ENCODE measurements around the gene CTNND2. TPM values are rescaled to one million over a fixed set of nuclear protein-coding genes. Genes with fewer than 3 reads are reported as not detected.

CTNND2 gene
- total and polyA plus RNA-seq, 4 donors, result 0.05 to 0.50 (median 0.27) TPM

GRCh38 chr5:11164531-11165294 is 739.5 kb downstream of the CTNND2 start:
- Histone ChIP-seq H3K4me1 (ENCODE audit: control insufficient read depth in 4 of 4, insufficient read depth in 4 of 4, low read length in 3 of 4) (no peaks in the 10 kb centered on the region), H3K9me3 (ENCODE audit: control insufficient read depth in 4 of 4, low read length in 3 of 4) (no peaks in the 10 kb centered on the region), H3K9ac (ENCODE audit: low read depth in 1 of 2, low read length in 2 of 2) (no peak overlapping the region), H3K27ac (ENCODE audit: low read depth in 1 of 2, low read length in 2 of 2) (no peak overlapping the region), H3K36me3 (ENCODE audit: control insufficient read depth in 4 of 4, insufficient read depth in 3 of 4, low read depth in 1 of 4, low read length in 3 of 4) (no peaks in the 10 kb centered on the region), H3K4me3 (ENCODE audit: low read depth in 1 of 3, low read length in 3 of 3) (no peak overlapping the region), H3K27me3 (ENCODE audit: control insufficient read depth in 4 of 4, insufficient read depth in 4 of 4, low read length in 3 of 4) (no peaks in the 10 kb centered on the region)
- DNase-seq (ENCODE audit: low spot score), result no peak
- TF ChIP-seq, protein P1, sequence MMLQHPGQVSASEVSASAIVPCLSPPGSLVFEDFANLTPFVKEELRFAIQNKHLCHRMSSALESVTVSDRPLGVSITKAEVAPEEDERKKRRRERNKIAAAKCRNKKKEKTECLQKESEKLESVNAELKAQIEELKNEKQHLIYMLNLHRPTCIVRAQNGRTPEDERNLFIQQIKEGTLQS (IDR thresholded peaks at IDR 0.05), result no peak
- TF ChIP-seq RAD21 (IDR thresholded peaks at IDR 0.05) (no peak), GABPA (IDR thresholded peaks at IDR 0.05 in 1 of 2, conservative IDR thresholded peaks at IDR 0.05 in 1 of 2) (no peak), YY1 (IDR thresholded peaks at IDR 0.05) (no peak), HNF4G (IDR thresholded peaks at IDR 0.05) (no peak), SP1 (IDR thresholded peaks at IDR 0.05) (no peak), FOXA2 (IDR thresholded peaks at IDR 0.05) (no peak), EGR1 (IDR thresholded peaks at IDR 0.05; ENCODE audit: low read depth in 2 of 2) (no peak), ZBTB33 (IDR thresholded peaks at IDR 0.05) (no peak), RXRA (IDR thresholded peaks at IDR 0.05) (no peak)
- 90% methylated on average over 6 of the region's 6 CpGs for WGBS

DNA sequence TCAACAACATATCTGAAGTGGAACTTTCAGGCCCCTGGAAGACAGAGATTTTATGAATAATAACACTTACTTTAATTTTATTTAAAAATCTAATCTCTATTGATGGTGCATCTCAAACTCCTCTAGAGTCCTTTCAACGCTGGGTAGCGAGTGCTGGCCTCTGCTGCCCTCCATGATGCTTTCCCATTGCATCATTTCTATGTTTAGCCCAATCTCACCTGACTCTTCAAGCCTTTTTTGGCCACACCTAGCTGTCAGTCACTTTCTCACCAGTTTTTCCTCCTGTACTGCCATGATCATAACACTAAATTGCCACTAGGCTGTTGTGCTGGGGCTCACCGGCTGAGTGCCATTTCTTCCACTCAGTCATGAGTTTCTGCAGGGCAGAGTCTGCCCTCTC is 747.1 kb downstream of the CTNND2 start:
- Histone ChIP-seq H3K4me3 (ENCODE audit: low read depth in 1 of 3, low read length in 3 of 3) (no peak overlapping the region), H3K9ac (ENCODE audit: low read depth in 1 of 2, low read length in 2 of 2) (no peak overlapping the region), H3K27me3 (ENCODE audit: control insufficient read depth in 4 of 4, insufficient read depth in 4 of 4, low read length in 3 of 4) (no peaks in the 10 kb centered on the region), H3K27ac (ENCODE audit: low read depth in 1 of 2, low read length in 2 of 2) (no peak overlapping the region), H3K4me1 (ENCODE audit: control insufficient read depth in 4 of 4, insufficient read depth in 4 of 4, low read length in 3 of 4) (no peaks in the 10 kb centered on the region), H3K9me3 (ENCODE audit: control insufficient read depth in 4 of 4, low read length in 3 of 4) (no peaks in the 10 kb centered on the region), H3K36me3 (ENCODE audit: control insufficient read depth in 4 of 4, insufficient read depth in 3 of 4, low read depth in 1 of 4, low read length in 3 of 4) (no peaks in the 10 kb centered on the region)
- 89% methylated on average over 3 of the region's 3 CpGs for WGBS
- DNase-seq (ENCODE audit: low spot score), result no peak
- TF ChIP-seq, protein P2, sequence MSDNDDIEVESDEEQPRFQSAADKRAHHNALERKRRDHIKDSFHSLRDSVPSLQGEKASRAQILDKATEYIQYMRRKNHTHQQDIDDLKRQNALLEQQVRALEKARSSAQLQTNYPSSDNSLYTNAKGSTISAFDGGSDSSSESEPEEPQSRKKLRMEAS (IDR thresholded peaks at IDR 0.05), result no peak
- TF ChIP-seq JUND (IDR thresholded peaks at IDR 0.05) (no peak), NR2F2 (IDR thresholded peaks at IDR 0.05) (no peak), CTCF (IDR thresholded peaks at IDR 0.05; ENCODE audit: low read depth, low read length, missing input control) (no peak), RXRA (IDR thresholded peaks at IDR 0.05) (no peak), YY1 (IDR thresholded peaks at IDR 0.05) (no peak), RAD21 (IDR thresholded peaks at IDR 0.05) (no peak), FOXA1 (IDR thresholded peaks at IDR 0.05) (no peak), HNF4A (conservative IDR thresholded peaks at IDR 0.05) (no peak), GABPA (IDR thresholded peaks at IDR 0.05 in 1 of 2, conservative IDR thresholded peaks at IDR 0.05 in 1 of 2) (no peak), EGR1 (IDR thresholded peaks at IDR 0.05; ENCODE audit: low read depth in 2 of 2) (no peak), SP1 (IDR thresholded peaks at IDR 0.05) (no peak), FOXA2 (IDR thresholded peaks at IDR 0.05) (no peak), TAF1 (conservative IDR thresholded peaks at IDR 0.05) (no peak), ZBTB33 (IDR thresholded peaks at IDR 0.05) (no peak), HNF4G (IDR thresholded peaks at IDR 0.05) (no peak)
- TF ChIP-seq, protein P1 (IDR thresholded peaks at IDR 0.05), result no peak
- TF ChIP-seq, protein P3, sequence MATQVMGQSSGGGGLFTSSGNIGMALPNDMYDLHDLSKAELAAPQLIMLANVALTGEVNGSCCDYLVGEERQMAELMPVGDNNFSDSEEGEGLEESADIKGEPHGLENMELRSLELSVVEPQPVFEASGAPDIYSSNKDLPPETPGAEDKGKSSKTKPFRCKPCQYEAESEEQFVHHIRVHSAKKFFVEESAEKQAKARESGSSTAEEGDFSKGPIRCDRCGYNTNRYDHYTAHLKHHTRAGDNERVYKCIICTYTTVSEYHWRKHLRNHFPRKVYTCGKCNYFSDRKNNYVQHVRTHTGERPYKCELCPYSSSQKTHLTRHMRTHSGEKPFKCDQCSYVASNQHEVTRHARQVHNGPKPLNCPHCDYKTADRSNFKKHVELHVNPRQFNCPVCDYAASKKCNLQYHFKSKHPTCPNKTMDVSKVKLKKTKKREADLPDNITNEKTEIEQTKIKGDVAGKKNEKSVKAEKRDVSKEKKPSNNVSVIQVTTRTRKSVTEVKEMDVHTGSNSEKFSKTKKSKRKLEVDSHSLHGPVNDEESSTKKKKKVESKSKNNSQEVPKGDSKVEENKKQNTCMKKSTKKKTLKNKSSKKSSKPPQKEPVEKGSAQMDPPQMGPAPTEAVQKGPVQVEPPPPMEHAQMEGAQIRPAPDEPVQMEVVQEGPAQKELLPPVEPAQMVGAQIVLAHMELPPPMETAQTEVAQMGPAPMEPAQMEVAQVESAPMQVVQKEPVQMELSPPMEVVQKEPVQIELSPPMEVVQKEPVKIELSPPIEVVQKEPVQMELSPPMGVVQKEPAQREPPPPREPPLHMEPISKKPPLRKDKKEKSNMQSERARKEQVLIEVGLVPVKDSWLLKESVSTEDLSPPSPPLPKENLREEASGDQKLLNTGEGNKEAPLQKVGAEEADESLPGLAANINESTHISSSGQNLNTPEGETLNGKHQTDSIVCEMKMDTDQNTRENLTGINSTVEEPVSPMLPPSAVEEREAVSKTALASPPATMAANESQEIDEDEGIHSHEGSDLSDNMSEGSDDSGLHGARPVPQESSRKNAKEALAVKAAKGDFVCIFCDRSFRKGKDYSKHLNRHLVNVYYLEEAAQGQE (IDR thresholded peaks at IDR 0.05), result no peak
